ENCODE measurements around the gene TUBG1. TPM values are rescaled to one million over a fixed set of nuclear protein-coding genes. Genes with fewer than 3 reads are reported as not detected.

TUBG1 gene
- total RNA-seq, 1 experiment from 2014 or later: 139 TPM

DNA sequence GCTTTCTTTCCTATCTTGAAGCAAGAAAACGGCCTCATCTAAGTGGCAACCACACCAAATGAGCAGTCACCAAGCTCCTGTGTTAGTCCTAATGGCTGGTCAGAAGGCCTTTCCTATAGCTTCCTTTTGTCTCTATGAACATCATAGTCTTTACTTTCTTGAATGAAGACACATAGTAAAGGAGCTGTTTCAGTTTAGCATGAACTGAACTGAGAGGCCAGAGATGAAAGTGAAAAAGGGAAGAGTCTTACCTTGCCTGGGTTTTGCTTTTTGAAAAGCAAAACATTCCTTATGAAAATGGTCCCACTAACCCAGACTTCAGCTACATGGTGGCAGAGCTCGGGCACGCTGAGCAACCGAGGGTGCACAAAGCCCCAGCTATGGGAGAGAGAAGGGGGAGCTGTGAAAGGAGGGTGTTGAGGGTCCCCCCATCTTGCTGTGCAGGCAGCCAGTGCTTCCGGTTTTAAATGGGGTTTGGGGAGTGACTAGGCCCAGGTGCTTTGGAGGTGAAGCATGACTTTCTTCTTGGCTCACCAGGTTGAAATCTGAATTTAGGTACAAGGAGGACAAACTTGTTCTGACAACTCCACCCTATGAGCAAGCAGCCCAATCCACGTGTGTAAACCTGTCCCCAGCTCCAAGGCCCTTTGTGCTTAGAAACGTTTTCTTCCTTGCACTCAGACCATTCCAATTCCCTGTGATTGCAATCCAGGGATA is 22.8 kb upstream of the TUBG1 start:
- H3K4me3 ChIP-seq (replicated peaks in 1 of 2; ENCODE audit: low read depth in 1 of 2, low read length in 2 of 2): no peak overlapping the region
- TF ChIP-seq RAD21 (IDR thresholded peaks at IDR 0.05; ENCODE audit: low read depth) (no peak), EZH2 (IDR thresholded peaks at IDR 0.05) (no peak), ZNF274 (IDR thresholded peaks at IDR 0.05; ENCODE audit: low read depth, low read length) (no peak), CBX3 (IDR thresholded peaks at IDR 0.05; ENCODE audit: low read depth) (no peak), FOSL1 (IDR thresholded peaks at IDR 0.05; ENCODE audit: low read depth) (no peak), JUND (IDR thresholded peaks at IDR 0.05) (no peak), POLR2AphosphoS5 (IDR thresholded peaks at IDR 0.05; ENCODE audit: low read depth, low read length) (no peak)
- TF ChIP-seq, protein P1, sequence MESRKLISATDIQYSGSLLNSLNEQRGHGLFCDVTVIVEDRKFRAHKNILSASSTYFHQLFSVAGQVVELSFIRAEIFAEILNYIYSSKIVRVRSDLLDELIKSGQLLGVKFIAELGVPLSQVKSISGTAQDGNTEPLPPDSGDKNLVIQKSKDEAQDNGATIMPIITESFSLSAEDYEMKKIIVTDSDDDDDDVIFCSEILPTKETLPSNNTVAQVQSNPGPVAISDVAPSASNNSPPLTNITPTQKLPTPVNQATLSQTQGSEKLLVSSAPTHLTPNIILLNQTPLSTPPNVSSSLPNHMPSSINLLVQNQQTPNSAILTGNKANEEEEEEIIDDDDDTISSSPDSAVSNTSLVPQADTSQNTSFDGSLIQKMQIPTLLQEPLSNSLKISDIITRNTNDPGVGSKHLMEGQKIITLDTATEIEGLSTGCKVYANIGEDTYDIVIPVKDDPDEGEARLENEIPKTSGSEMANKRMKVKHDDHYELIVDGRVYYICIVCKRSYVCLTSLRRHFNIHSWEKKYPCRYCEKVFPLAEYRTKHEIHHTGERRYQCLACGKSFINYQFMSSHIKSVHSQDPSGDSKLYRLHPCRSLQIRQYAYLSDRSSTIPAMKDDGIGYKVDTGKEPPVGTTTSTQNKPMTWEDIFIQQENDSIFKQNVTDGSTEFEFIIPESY (IDR thresholded peaks at IDR 0.05; ENCODE audit: extremely low read depth, insufficient replicate concordance, low read length): no peak
- TF ChIP-seq, protein P2, sequence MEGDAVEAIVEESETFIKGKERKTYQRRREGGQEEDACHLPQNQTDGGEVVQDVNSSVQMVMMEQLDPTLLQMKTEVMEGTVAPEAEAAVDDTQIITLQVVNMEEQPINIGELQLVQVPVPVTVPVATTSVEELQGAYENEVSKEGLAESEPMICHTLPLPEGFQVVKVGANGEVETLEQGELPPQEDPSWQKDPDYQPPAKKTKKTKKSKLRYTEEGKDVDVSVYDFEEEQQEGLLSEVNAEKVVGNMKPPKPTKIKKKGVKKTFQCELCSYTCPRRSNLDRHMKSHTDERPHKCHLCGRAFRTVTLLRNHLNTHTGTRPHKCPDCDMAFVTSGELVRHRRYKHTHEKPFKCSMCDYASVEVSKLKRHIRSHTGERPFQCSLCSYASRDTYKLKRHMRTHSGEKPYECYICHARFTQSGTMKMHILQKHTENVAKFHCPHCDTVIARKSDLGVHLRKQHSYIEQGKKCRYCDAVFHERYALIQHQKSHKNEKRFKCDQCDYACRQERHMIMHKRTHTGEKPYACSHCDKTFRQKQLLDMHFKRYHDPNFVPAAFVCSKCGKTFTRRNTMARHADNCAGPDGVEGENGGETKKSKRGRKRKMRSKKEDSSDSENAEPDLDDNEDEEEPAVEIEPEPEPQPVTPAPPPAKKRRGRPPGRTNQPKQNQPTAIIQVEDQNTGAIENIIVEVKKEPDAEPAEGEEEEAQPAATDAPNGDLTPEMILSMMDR (IDR thresholded peaks at IDR 0.05 in 2 of 3, conservative IDR thresholded peaks at IDR 0.05 in 1 of 3; ENCODE audit: borderline replicate concordance in 1 of 3, insufficient read depth in 1 of 3, low read depth in 2 of 3, low read length in 2 of 3): no peak
- TF ChIP-seq, protein P3, sequence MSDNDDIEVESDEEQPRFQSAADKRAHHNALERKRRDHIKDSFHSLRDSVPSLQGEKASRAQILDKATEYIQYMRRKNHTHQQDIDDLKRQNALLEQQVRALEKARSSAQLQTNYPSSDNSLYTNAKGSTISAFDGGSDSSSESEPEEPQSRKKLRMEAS (IDR thresholded peaks at IDR 0.05): no peak
- no peaks in the 10 kb centered on the region for H3K9me2 ChIP-seq (ENCODE audit: insufficient read depth)
- no peaks in the 10 kb centered on the region for H3K79me2 ChIP-seq (ENCODE audit: insufficient read depth, low read length)
- peaks cover 19 to 36% of the 10 kb centered on the region in 2 experiments; a peak in 3 of 4 replicates for H3K36me3 ChIP-seq (ENCODE audit: control insufficient read depth in 1 of 2, insufficient read depth in 2 of 2, low read length in 2 of 2)
- no TSS peak for BruUV-seq (replicated peaks)
- ATAC-seq (no peak), DNase-seq (ENCODE audit: low read depth, low spot score) (no peak)
- no peak overlapping the region for H3K9ac ChIP-seq (ENCODE audit: low read length)
- H3K4me2 ChIP-seq (ENCODE audit: low read length): no peak overlapping the region
- ChIA-PET RAD21 (ENCODE audit: low non-redundant PET in 1 of 2, low total read pairs in 2 of 2, uncharacterized antibody in 2 of 2, unreplicated experiment in 2 of 2) (no interaction called here), POLR2A (no interaction called here), CTCF (interaction anchor here (2.2 kb wide), 1 partner anchor 8 kb away, joined by 12 read pairs; the partner anchor contains the start of gene PSMC3IP)
- H3K4me1 ChIP-seq (ENCODE audit: control insufficient read depth in 1 of 2, insufficient read depth in 2 of 2, low read length in 2 of 2): no peaks in the 10 kb centered on the region
- intact Hi-C loops (cut with micrococcal nuclease): no loop called here
- no peak overlapping the region for H2AFZ ChIP-seq (ENCODE audit: low read depth, low read length, poor library complexity, severe bottlenecking)
- H3K27ac ChIP-seq (ENCODE audit: low read depth, low read length): no peak overlapping the region
- no peaks in the 10 kb centered on the region for H3K27me3 ChIP-seq (ENCODE audit: insufficient read depth, low read length)
- no peaks in the 10 kb centered on the region for H3K9me3 ChIP-seq (ENCODE audit: control insufficient read depth in 1 of 2, insufficient read depth in 1 of 2, low read depth in 1 of 2, low read length in 2 of 2)
- H4K20me1 ChIP-seq (ENCODE audit: insufficient read depth): no peaks in the 10 kb centered on the region
